GM18505 (cell line): ENCODE data around the gene UBA1.

Experiments used
- ATAC-seq: cut with Tn5 transposase; IDR thresholded peaks from one replicate; pipeline ENCODE4 v1.9.1; 2021; ENCODE audit not compliant: unreplicated experiment
- POLR2A ChIP-seq: IDR thresholded peaks from 4 replicates; pipeline ENCODE4 v1.6.1; 2011; ENCODE audit warnings: borderline replicate concordance; ENCODE audit not compliant: insufficient read depth, insufficient read length; ENCODE audit errors: extremely low read depth

Gene UBA1

GRCh38 chrX:47158781-47159180, 34.8 kb upstream of the UBA1 start:
- no peak for TF ChIP-seq POLR2A
- no peak for ATAC-seq

- no peak for ATAC-seq
These were observed 32.8 kb upstream of the UBA1 start for GRCh38 chrX:47160781-47161180.

GRCh38 chrX:47162927-47163583, 30.6 kb upstream of the UBA1 start:
- no peak for TF ChIP-seq POLR2A
- no peak for ATAC-seq

More at GRCh38 chrX:47160781-47161180, 32.8 kb upstream of the UBA1 start:
- TF ChIP-seq POLR2A, result no peak

- ATAC-seq, result no peak
- no peak for TF ChIP-seq POLR2A
These were observed 29.2 kb upstream of the UBA1 start for GRCh38 chrX:47164420-47164819.

- no peak for TF ChIP-seq POLR2A
- ATAC-seq, result no peak
These were observed 27.5 kb upstream of the UBA1 start for GRCh38 chrX:47166126-47166525.

GRCh38 chrX:47168495-47169073, 25.0 kb upstream of the UBA1 start:
- ATAC-seq, result no peak
- TF ChIP-seq POLR2A, result no peak

- no peak for TF ChIP-seq POLR2A
- ATAC-seq, result no peak
These were observed 24.4 kb upstream of the UBA1 start for GRCh38 chrX:47169273-47169672.

GRCh38 chrX:47169726-47170515, 23.7 kb upstream of the UBA1 start:
- no peak for ATAC-seq

GRCh38 chrX:47170861-47171692, 22.6 kb upstream of the UBA1 start:
- TF ChIP-seq POLR2A, result no peak
- ATAC-seq, result no peak

More at GRCh38 chrX:47169726-47170515, 23.7 kb upstream of the UBA1 start:
- no peak for TF ChIP-seq POLR2A

- no peak for ATAC-seq
- no peak for TF ChIP-seq POLR2A
These were observed 21.6 kb upstream of the UBA1 start for GRCh38 chrX:47171996-47172395.

GRCh38 chrX:47172549-47172948, 21.1 kb upstream of the UBA1 start:
- no peak for ATAC-seq
- TF ChIP-seq POLR2A, result no peak

GRCh38 chrX:47172971-47173792, 20.4 kb upstream of the UBA1 start:
- no peak for ATAC-seq
- TF ChIP-seq POLR2A, result no peak

GRCh38 chrX:47174376-47174775, 19.3 kb upstream of the UBA1 start:
- TF ChIP-seq POLR2A, result no peak
- ATAC-seq, result no peak
